AG20443 (cell line): ENCODE data around the gene GATA1.

ENCODE experiments used
- DNase-seq: peaks from one replicate; pipeline ENCODE4 v3.0.0; 2012; ENCODE audit warnings: low spot score, mixed read lengths

Gene GATA1

DNA sequence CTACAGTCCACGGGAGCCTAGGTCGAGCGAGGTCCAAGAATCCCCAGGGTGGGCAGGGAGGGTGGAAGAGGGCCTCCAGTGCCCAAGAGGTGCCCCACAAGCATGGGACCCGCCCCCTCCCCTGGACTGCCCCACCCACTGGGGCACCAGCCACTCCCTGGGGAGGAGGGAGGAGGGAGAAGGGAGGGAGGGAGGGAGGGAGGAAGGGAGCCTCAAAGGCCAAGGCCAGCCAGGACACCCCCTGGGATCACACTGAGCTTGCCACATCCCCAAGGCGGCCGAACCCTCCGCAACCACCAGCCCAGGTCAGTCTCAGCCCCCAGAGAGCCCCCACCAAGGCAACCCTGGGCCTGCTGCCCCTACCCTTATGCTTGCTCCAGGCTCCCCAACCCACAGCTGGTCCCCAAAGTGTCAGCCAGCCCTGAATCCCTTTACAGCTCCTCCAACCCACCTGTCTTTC lies at the start of gene GATA1:
Gene GATA1, plus strand, starts transcription at position 250 of the 460 bp plus-strand sequence. CDS start 4,520 bp downstream, outside the sequence.
- no peak for DNase-seq

DNA sequence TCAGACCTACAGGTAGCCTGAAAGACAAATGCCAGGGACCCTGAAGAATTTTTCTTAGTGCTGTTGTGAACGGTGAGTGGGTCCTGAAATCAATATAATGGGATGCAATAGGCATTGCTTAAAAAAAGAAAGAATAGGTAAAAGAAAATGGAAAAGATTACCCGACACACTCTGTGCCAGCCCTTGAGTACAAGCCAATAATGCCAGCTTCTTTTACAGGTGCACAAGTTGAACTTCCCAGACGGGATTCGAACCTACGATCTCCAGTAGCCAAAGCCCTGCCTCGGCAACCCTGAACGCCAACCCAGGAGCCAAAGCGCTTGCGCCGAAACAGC lies 49.5 kb upstream of the GATA1 start:
- no peak for DNase-seq

DNA sequence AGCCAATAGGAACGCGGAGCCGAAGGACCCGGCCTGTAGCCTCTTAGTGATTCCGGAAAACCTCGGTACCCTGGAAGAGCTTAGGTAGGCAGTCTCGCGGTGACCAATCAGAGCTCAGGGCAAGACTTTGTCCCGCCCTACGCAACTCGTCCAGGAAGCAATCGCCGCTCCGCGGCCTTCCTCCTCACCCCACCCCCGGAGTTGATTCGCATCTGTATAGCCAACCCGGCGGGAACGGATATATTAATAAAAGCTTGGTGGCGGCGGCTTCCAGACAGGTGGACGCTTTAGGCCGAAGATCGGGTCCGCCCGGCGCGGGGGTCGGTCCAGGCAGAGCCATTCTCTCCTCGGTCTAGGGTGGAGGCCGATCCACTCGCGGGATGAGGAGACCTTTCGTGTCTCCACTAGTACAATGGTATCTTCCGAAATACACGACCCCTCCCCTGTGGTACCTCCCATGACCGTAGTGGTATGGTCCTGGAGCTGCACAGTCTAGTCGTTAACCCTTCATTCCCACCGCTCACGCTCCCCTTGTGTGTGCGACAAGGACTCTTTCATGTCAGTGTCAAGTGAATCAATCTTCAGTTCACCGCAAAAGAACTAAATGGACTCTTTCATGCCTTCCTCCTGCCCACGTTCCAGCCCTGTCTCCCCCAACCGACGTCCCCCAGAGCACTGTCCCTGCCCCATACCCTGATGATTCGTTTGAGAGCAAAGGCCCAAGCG lies 49.0 kb upstream of the GATA1 start:
- peak; percentile 95 for DNase-seq

DNA sequence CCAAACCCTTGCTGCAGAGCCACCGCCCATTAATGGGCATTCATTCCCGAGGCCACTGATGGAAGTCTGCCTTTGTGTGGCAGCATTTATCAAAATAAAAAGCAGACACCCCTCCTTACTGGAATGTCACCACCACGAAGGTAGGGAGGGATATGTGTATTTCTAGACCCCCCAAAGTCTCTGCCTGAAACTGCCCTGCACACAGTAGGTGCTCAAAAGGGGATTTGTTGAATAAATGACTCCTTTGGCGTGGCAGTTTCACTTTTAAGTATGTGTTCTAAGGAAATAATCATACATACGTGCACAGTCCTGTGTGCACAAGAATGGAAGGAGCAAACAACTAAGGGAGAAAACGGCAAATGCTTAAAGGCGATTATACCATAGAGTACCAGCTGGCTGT lies 48.5 kb upstream of the GATA1 start:
- DNase-seq = no peak

DNA sequence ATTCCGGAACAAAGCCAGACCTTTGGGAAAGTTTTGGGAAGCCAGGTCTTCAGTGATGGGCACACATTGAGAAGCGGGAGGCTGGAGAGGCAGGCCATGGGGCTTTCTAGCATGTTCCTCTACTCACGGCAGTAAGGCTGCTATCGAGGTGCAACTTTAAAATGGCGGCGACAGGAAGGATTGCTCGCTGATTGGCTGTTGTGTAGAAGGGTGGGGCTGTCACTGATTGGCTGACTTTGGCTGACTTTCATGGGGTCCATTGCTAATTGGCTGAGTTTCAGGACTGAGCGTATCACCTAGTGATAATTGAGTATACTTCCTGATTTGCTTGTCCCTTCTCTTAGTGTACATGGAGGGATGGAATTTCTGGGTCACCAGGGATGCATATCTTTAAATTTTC lies 44.6 kb upstream of the GATA1 start:
- DNase-seq = no peak

DNA sequence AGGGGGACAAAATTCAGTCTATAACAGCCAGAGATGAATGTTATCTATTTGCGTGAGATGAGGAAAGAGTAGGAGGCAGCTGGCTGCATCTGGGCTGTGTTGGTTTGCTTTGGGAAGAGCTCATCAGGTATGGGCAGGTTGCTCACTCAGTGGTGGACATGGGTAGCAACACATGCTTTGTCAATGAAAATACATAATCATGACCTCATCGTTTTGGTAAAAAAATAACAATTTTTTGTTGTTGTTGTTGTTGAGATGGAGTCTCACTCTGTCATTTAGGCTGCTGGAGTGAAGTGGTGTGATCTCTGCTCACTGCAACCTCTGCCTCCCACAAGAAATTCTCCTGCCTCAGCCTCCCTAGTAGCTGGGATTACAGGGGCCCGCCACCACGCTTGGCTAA lies 41.2 kb upstream of the GATA1 start:
- no peak for DNase-seq

DNA sequence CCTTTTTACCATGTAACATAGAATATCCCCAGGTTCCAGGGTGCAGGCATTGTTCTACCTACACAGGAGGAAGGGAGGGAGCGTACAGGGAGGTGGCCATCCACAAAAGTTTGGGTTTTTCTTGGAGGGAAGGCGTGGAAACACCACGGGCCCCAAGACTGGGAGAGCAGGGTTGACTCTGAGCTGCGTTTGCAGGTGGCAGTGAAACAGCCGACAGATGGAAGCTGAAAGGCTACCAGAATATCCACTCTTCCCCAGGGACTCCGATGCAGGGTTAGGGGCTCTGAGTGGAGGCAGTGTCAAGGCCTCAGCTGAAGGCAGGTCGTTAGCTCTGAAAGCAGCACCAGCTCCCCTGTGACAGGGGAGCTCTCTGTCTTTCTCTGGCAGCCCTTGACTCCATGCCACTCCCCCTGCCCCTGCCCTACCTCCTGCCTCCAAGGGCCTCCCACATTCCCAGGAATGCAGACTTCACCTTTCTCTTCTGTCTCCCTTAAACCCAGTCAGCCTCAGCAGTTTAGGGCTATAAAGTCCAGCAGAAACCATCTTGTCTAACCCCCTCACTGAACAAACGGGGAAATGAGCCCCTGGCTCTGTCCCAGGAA lies 38.9 kb upstream of the GATA1 start:
- DNase-seq = no peak

DNA sequence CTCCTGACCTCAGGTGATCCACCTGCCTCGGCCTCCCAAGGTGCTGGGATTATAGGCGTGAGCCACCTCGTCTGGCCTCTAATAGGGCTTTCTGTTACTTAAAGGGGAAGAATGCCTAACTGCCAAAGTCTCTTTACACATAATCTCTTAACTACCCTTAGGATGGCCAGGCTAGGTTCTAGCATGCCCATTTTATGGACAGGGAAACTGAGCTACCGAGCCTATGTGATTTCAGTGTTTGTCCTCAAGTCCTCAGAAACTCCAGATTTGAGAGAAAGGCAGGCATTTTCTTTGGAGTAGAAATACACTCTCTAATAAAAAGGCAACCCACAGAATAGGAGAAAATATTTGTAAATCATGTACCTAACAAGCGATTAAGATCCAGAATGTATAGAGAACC lies 37.2 kb upstream of the GATA1 start:
- no peak for DNase-seq

DNA sequence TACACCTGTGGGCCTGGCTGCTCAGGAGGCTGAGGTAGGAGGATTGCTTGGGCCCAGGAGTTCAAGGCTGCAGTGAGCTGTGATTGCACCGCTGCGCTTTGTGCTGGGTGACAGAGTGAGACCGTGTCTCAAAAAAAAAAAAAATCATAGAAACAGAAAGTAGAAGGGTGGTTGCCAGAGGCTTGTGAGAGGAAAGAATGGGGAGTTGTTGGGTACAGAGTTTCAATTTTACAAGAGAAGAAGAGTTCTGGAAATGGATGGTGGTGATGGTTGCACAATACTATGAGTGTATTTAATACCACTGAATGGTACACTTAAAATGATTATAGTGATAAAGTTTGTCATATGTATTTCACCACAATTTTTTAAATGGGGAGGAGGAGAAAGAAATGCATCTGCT lies 35.0 kb upstream of the GATA1 start:
- DNase-seq = no peak

DNA sequence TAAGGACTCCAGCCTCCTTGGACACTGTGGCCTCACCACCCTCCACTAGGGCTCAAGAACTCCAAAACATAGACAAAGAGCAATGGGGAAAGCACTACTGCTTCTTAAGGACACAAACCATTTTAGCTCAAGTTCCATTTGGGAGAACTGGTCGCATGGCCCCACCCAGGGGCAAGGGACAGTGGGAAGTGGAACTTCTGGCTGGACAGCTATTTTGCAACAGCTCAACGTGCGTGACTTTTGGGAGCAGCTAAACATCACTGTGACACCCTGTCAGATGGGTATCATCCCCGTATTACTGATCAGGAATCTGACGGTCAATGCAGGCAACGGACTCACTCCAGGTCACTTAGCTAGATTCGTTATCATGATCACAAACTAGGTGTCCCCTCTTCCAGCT lies 33.9 kb upstream of the GATA1 start:
- no peak for DNase-seq

DNA sequence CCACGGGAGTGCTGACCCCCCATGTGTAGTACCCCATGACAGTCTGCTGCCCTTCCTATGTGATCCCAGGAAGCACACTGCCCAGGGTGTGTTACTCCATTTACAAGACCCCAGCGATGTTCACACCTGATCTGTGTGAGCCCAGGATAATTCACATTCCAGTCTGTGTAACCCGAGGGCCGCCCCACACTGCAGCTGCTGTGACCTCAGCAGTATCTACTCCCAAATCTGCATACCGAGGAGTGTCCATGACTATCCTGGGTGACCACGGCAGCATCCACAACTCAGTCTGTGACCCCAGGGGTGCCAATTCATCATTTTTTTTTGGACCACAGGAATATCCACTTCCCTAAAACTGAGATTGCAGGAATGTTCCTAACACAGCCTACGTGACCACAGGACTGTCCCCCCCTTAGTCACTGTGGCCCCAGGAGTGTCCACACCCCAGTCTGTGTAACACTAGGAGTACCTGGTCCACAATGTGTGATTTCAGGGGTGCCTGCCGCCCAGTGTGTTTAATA lies 32.6 kb upstream of the GATA1 start:
- no peak for DNase-seq

DNA sequence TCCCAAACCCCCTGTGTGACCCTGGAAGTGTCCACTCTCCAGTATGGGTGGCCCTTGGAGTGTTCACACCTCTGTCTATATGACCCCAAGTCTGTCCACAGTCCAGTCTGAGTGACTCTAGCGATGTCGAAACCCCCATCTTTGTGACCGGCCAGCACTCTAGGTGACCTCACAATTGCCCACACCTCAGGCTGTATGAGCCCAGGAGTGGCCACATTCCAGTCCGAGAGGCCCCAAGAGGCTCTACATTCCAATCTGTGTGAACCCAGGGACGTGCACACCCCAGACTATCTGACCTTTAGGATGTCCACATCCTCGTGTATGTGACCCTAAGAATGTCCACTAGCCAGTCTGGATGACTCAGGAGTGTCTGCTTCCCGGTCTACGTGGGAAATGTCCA lies 32.2 kb upstream of the GATA1 start:
- no peak for DNase-seq

DNA sequence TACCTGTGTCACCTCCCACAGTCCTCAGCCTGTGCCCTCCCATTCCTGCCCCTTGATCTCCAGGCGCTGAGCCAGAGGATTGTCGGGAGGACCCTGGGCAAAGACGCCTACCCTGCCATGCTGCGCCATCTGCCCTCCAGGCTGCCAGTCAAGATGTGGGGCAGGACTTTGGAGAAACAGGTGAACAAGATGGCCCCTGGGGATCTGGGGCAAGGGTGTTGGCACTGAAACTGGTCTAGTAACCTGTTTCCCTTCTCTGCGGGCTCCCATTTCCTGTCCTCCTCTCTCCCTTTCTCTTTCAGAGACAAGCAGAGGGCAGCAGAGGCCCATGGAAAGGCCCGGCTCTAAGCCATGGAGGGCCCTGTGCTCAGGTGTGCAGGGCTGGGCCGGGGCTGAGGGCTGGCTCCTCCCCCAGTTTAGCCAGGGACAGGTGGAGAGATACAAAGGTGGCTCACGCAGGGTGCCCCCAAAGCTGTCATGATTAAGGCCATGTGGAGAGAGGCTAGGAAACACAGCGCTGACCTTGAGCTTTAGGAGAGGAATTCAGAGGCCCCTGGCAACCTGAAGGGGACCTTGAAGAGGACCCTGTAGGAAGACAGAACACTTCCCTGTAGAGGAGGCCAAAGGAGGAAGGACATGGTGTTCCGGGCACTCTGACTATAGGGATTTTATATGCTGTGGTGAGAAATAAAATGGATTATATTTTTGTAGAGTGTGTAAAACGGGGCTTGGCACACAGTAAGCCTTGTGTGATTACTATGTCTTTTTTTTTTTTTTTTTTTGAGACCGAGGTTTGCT lies 24.5 kb upstream of the GATA1 start, which contains the start of gene GLOD5:
Gene GLOD5, plus strand, starts transcription at position 74 of the 798 bp plus-strand sequence. Its CDS starts 44 bp downstream, at position 118.
- no peak for DNase-seq

DNA sequence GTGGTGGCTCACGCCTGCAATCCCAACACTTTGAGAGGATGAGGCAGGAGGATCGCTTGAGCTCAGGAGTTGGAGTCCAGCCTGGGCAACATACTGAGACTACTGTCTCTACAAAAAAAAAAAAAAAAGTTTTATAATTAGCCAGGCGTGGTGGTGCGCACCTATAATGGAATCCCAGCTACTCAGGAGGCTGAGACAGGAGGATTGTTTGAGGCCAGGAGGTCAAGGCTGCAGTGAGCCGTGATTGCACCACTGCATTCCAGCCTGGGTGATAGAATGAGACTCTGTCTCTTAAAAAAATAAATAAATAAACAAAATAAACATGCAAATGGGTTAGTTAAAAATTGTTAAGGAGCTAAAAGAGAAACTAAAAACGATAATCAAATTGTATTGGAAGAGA lies 17.2 kb upstream of the GATA1 start:
- DNase-seq = no peak

DNA sequence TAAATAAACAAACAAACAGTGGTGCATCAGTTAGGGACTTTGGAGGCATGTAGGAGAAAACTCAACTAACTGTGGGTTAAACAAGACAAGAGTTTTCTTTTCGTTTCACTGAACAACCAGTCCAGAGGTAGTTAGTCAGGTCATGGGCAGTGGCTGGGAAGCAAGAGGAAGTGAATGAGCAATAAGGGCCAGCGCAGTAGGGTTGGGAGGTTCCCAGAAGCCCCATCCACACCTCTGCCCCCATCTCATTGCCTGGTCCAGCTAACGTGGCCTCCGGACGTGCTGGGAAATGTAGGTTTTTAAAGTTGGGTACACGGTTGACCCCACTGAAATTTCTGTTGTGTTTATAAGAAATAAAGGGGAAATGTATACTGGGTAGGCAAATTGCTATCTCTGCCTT lies 16.1 kb upstream of the GATA1 start:
- DNase-seq = no peak

DNA sequence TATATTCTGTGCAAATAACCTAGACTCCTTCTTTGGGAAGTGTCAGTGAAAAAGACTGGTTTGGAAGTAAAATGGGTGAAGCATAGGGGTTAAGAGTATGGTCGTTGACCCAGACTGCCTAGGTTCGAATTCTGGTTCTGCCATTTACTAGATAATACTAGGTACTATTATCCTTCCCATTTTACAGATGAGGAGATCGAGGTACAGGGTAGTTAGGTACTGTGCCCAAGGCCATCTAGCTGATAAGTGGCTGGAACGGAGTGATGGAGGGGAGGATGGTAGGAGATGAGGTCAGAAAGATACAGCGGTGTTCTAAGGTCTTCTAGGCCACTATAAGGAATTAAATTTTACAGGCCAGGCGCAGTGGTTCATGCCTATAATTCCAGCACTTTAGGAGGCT lies 13.8 kb upstream of the GATA1 start:
- DNase-seq = no peak

DNA sequence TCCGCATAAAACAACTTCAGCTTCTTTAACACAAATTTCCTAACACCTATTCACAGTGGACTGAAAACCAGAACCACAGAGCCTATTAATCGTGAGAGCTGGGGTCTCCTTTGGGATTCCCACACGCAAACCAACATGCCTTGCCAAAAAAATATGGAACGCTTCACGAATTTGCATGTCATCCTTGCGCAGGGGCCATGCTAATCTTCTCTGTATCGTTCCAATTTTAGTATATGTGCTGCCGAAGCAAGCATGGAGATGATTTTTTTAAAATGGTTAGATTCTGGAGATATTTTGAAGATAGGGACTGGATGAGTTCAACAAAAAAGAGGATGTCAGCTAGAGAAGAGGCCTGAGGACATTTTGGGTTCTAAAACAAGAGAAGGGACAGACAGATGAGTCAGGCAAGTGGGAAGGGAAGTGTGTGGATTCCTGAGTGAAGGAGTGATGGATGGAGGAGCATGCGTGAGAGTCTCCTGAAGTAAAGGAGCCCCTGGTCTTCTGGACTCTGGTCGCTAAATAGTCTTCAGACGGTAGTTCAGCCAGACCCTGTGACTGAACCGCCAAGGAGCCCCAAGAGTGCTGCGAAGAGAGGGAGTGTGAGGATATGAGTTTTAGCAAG lies 9.5 kb upstream of the GATA1 start:
- no peak for DNase-seq

DNA sequence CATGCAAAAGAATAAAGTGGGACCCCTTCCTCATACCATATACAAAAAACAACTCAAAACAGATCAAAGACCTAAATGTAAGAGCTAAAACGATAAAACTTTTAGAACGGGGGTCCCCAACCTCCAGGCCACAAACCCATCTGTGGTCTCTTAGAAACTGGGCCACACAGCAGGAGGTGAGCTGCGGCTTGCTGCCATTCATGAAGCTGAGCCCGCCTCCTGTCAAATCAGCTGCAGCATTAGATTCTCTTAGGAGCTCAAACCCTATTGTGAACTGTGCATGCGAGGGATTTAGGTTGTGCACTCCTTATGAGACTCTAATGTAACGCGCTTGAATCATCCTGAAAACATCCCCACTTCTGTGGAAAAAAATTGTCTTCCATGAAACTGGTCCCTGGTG lies 7.0 kb upstream of the GATA1 start:
- DNase-seq = no peak

DNA sequence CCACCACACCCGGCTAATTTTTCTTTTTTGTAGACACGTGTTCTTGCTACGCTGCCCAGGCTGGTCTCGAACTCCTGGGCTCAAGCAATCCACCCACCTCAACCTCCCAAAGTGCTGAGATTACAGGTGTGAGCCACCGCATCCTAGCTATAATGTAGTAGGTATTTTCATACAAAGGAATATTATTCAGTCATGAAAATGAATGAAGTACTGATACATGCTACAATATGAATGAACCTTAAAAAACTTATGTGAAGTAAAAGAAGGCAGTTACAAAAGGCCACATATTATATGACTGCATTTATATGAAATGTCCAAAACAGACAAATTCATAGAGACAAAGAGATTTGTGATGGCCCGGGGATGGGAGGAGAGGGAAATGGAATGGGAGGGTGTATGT lies 4.7 kb upstream of the GATA1 start:
- no peak for DNase-seq

DNA sequence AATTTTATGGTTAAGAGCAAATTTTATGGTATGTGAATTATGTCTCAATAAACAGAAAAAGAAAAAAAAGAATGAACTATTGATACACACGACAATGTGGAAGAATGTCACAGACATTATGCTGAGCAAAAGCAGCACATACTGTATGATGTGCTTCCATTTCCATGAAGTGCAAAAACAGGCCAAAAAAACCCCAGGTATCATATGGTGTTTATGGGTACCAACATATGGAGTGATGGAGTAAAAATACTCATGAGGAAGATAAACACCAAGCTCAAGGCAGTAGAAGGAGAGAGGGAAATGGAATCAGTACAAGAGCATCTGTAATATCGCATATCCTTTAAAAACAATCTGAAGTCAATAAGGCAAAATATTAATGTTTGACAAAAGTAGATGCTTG lies 4.2 kb upstream of the GATA1 start:
- DNase-seq = no peak

DNA sequence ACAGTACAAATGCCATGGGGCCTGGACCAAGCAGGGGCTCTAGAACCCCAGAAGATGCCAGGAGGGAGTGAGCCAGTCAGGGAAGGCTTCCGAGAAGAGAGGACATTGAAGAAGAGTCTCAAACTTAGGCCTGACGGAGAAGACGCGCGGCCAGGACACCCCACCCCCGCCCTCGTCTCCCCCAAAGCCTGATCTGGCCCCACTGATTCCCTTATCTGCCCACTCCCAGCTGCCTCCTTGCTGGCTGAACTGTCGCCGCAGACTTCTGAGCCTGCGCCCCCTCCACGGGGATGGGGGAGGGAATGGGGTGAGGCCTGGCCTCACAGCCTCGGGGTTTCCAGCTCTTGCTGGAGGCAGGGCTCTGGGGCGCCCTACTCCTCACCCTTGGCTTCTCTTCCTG lies 3.6 kb upstream of the GATA1 start:
- no peak for DNase-seq

DNA sequence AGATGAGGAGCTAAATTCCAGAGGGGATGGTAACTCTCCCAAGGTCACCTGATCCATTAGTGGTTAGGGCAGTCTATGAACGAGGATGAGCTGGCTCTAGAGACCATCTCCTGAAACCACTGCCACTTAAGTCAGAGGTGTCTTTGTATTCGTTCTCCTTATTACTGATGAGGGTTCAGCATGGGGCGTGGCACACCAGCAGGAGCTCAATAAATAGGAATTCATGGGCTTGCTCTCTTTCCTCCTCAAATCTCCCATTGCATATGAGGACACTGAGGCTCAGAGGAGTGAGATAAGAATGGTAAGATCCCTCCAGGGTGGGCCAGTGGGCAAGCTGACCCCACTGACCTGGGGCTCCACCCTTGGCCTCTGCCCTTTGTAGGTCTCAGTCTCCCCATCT lies 1.7 kb upstream of the GATA1 start:
- no peak for DNase-seq

DNA sequence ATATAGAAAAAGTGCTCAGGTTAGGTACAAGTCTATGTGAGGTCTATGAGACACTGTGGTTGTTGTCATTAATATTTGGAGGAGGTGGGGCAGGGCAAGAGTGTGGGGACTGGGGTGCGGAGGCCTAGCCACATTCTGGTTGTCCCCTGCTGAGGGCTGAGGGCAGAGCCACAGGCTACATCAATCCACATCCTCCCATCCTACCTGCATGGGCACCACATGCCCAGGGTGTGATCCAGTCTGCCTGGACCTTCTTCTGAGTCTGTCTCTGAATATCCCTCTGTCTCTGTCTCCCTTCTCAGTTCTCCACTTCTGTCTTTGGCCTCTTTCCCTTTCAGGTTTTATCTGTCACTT lies 1.2 kb upstream of the GATA1 start:
- no peak for DNase-seq
